ENCODE results near the gene CBARP. TPM values are rescaled to one million over a fixed set of nuclear protein-coding genes. Genes with fewer than 3 reads are reported as not detected.
A peak's percentile ranks its signal among the peaks of the same experiment; 100 is the strongest.

Gene CBARP
- total and polyA plus RNA-seq, 9 of the 15 experiments (the other 6 are each of a cell fraction or from before 2014, with no cell fraction given) = 0.03 to 8.9 (median 1.2) TPM; not detected in 1

DNA sequence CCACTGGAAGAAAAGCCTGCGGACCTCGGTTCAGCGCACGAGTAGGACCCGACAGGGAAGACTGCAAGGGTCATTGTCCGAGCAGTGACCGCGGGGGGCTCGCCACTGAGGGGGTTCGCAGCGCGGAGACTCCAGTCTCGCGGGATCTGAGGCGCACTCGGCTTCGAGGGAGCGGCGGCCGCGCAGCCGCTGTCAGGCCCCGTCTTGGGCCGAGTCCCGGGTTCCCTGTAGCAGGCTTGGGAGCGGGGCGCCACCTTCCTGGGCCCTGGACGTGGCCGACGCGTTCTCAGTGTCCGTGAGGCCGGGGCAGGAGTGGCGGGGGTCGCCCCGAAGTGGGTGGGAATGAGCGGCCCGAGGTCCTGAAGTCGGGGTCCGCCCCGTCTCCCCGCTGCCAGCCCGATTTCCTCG lies 37.1 kb upstream of the CBARP start (continued):
- no peak for TF ChIP-seq CBX3 (IDR thresholded peaks at IDR 0.05; ENCODE audit: borderline replicate concordance in 1 of 2, low read length in 2 of 2)
- TF ChIP-seq ETV6 (IDR thresholded peaks at IDR 0.05; ENCODE audit: borderline replicate concordance in 1 of 2, low read depth in 2 of 2, low read length in 1 of 2) = no peak
- TF ChIP-seq ETV6 (CRISPR knock-in tag; IDR thresholded peaks at IDR 0.05; ENCODE audit: borderline replicate concordance) = no peak
- TF ChIP-seq CHD4 (IDR thresholded peaks at IDR 0.05; ENCODE audit: insufficient read depth, insufficient replicate concordance, low read depth, low read length, poor library complexity, severe bottlenecking) = no peak
- TF ChIP-seq CEBPG (CRISPR knock-in tag; IDR thresholded peaks at IDR 0.05) = no peak
- TF ChIP-seq CEBPG (tag; conservative IDR thresholded peaks at IDR 0.05 in 1 of 2, IDR thresholded peaks at IDR 0.05 in 1 of 2) = no peak
- TF ChIP-seq ZNF347 (CRISPR knock-in tag; IDR thresholded peaks at IDR 0.05; ENCODE audit: low read depth) = 0 out of 2 replicates have a peak, but pooled peaks have one; percentile 25
- TF ChIP-seq ETS2 (tag; IDR thresholded peaks at IDR 0.05; ENCODE audit: borderline replicate concordance, poor library complexity, severe bottlenecking) = no peak
- no peak for TF ChIP-seq LARP7 (IDR thresholded peaks at IDR 0.05)
- TF ChIP-seq, protein P1, sequence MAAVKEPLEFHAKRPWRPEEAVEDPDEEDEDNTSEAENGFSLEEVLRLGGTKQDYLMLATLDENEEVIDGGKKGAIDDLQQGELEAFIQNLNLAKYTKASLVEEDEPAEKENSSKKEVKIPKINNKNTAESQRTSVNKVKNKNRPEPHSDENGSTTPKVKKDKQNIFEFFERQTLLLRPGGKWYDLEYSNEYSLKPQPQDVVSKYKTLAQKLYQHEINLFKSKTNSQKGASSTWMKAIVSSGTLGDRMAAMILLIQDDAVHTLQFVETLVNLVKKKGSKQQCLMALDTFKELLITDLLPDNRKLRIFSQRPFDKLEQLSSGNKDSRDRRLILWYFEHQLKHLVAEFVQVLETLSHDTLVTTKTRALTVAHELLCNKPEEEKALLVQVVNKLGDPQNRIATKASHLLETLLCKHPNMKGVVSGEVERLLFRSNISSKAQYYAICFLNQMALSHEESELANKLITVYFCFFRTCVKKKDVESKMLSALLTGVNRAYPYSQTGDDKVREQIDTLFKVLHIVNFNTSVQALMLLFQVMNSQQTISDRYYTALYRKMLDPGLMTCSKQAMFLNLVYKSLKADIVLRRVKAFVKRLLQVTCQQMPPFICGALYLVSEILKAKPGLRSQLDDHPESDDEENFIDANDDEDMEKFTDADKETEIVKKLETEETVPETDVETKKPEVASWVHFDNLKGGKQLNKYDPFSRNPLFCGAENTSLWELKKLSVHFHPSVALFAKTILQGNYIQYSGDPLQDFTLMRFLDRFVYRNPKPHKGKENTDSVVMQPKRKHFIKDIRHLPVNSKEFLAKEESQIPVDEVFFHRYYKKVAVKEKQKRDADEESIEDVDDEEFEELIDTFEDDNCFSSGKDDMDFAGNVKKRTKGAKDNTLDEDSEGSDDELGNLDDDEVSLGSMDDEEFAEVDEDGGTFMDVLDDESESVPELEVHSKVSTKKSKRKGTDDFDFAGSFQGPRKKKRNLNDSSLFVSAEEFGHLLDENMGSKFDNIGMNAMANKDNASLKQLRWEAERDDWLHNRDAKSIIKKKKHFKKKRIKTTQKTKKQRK (IDR thresholded peaks at IDR 0.05; ENCODE audit: borderline replicate concordance, low read depth, low read length) = no peak
- no peak for TF ChIP-seq DNMT1 (IDR thresholded peaks at IDR 0.05)
- TF ChIP-seq RNF2 (IDR thresholded peaks at IDR 0.05) = no peak
- TF ChIP-seq, protein P2, sequence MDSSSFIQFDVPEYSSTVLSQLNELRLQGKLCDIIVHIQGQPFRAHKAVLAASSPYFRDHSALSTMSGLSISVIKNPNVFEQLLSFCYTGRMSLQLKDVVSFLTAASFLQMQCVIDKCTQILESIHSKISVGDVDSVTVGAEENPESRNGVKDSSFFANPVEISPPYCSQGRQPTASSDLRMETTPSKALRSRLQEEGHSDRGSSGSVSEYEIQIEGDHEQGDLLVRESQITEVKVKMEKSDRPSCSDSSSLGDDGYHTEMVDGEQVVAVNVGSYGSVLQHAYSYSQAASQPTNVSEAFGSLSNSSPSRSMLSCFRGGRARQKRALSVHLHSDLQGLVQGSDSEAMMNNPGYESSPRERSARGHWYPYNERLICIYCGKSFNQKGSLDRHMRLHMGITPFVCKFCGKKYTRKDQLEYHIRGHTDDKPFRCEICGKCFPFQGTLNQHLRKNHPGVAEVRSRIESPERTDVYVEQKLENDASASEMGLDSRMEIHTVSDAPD (CRISPR knock-in tag; IDR thresholded peaks at IDR 0.05) = no peak
- TF ChIP-seq FOXP1 (CRISPR knock-in tag; IDR thresholded peaks at IDR 0.05) = no peak
- TF ChIP-seq SAFB2 (IDR thresholded peaks at IDR 0.05; ENCODE audit: borderline replicate concordance, low read depth, low read length, severe bottlenecking) = no peak
- TF ChIP-seq, protein P3, sequence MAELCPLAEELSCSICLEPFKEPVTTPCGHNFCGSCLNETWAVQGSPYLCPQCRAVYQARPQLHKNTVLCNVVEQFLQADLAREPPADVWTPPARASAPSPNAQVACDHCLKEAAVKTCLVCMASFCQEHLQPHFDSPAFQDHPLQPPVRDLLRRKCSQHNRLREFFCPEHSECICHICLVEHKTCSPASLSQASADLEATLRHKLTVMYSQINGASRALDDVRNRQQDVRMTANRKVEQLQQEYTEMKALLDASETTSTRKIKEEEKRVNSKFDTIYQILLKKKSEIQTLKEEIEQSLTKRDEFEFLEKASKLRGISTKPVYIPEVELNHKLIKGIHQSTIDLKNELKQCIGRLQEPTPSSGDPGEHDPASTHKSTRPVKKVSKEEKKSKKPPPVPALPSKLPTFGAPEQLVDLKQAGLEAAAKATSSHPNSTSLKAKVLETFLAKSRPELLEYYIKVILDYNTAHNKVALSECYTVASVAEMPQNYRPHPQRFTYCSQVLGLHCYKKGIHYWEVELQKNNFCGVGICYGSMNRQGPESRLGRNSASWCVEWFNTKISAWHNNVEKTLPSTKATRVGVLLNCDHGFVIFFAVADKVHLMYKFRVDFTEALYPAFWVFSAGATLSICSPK (IDR thresholded peaks at IDR 0.05; ENCODE audit: borderline replicate concordance) = no peak
- no peak for TF ChIP-seq IRF2 (CRISPR knock-in tag; IDR thresholded peaks at IDR 0.05)
- no peak for TF ChIP-seq SRSF3 (IDR thresholded peaks at IDR 0.05; ENCODE audit: insufficient read depth, low read length)
- no peak for TF ChIP-seq PML (IDR thresholded peaks at IDR 0.05; ENCODE audit: low read length)
- TF ChIP-seq CBFA2T2 (conservative IDR thresholded peaks at IDR 0.05) = no peak
- TF ChIP-seq, protein P4, sequence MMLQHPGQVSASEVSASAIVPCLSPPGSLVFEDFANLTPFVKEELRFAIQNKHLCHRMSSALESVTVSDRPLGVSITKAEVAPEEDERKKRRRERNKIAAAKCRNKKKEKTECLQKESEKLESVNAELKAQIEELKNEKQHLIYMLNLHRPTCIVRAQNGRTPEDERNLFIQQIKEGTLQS (IDR thresholded peaks at IDR 0.05) = no peak
- TF ChIP-seq, protein P4 (CRISPR knock-in tag; conservative IDR thresholded peaks at IDR 0.05) = no peak
- no peak for TF ChIP-seq ZNF57 (CRISPR knock-in tag; IDR thresholded peaks at IDR 0.05)

All from K562 (cell line).